AG09319 (cell line): ENCODE results near the gene DNPH1.

Experiments used
- DNase-seq: peaks from one replicate; pipeline ENCODE4 v3.0.0-alpha.2; 2010; ENCODE audit warnings: low read depth; ENCODE audit errors: extremely low read depth
- CTCF ChIP-seq: IDR thresholded peaks from 2 replicates; pipeline ENCODE4 v1.5.1; 2011; ENCODE audit warnings: low read depth, mild to moderate bottlenecking, inconsistent platforms, low read length, moderate library complexity

The DNPH1 gene

DNA sequence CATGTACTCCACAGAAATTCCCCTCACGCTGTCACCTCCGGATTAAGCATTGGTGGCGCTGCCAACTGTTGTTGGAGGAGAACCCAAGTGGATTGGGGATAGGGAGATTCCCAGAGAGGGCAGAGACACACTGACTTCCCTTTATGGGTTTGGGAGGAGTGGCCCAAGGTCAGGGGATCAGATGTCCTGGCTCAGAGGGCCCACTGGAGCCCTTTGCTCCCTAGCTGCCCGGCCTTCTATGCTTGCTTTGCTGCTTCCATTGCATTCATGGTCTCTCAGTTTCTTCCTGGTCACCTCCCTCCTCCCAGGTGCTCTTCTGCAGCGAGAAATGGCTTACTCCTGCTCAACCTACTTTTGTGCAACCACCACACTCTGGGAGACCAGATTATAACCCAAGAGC, 32.9 kb downstream of the DNPH1 start:
- no peak for DNase-seq
- TF ChIP-seq CTCF: no peak

DNA sequence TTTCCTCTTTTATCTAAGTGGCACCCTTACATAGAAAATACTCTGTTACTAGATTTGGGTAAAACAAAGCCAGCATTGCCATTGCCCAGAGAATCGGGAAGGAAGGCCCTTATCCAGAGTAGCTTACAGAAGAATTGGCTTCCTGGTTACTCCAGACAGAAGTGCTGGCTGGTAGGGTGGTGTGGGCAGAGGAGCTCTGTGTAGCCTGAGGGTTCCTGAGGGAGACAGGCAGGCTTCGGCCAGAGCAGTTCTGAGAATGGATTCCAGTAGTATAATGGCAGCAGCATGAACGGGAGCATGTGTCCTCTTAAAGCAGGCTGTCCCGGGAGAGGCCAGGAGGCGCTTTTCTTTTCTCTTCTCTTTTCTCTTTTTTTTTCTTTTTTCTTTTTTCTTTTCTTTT, 35.4 kb downstream of the DNPH1 start:
- no peak for DNase-seq
- no peak for TF ChIP-seq CTCF

DNA sequence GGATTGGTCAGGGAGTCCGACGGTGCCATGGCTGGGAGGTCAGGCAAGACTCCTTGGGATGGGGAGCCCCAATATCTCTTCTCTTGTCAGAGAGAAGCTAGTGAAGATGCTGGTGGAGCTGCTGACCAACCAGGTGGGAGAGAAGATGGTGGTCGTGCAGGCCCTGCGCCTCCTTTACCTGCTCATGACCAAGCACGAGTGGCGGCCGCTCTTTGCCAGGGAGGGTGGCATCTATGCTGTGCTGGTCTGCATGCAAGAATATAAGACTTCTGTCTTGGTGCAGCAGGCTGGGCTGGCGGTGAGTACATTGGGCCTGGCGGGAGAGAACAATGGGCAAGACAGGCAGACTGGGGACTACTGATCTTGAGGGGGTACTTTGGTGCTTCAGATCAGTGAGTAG, 36.4 kb downstream of the DNPH1 start:
- no peak for TF ChIP-seq CTCF
- no peak for DNase-seq

GRCh38 chr6:43189776-43190304, 39.4 kb downstream of the DNPH1 start:
- no peak for TF ChIP-seq CTCF

DNA sequence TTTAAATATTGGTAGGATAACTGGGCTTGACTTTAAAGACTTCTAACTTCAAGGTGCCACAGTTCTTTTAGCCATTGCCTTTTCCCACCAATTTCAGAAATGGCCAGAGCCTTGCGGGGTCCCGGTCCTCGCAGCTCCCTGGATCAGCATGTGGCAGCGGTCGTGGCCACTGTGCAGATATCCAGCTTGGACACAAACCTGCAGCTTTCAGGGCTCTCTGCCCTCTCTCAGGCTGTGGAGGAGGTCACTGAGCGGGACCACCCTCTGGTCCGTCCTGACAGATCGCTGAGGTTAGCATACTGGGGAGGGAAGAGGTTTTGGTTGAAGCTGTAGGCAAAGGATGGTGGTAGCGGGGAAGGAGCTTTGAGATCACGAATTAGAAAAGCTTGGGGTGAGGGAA, 40.9 kb downstream of the DNPH1 start:
- DNase-seq: no peak
- TF ChIP-seq CTCF: no peak

More at GRCh38 chr6:43189776-43190304, 39.4 kb downstream of the DNPH1 start:
- no peak for DNase-seq

GRCh38 chr6:43187821-43188220, 41.5 kb downstream of the DNPH1 start:
- DNase-seq: no peak
- TF ChIP-seq CTCF: no peak

- no peak for TF ChIP-seq CTCF
- DNase-seq: no peak
Measured at GRCh38 chr6:43186706-43187105, 42.6 kb downstream of the DNPH1 start.
